GM23248 (cell line): ENCODE measurements around the gene IFT122.

Experiments used
- EZH2 ChIP-seq: fragments of 200-600 bp; sonication (generic); IDR thresholded peaks from 2 replicates; pipeline ENCODE4 v1.6.1; 2018; ENCODE audit warnings: antibody characterized with exemption, mild to moderate bottlenecking; ENCODE audit not compliant: insufficient read depth, poor library complexity, severe bottlenecking
- EZH2phosphoT487 ChIP-seq: fragments of 200-600 bp; sonication (generic); IDR thresholded peaks from 2 replicates; pipeline ENCODE4 v1.6.1; 2018; ENCODE audit warnings: antibody characterized with exemption, moderate library complexity, mild to moderate bottlenecking, low read depth; ENCODE audit not compliant: insufficient read depth

- TF ChIP-seq EZH2 (no peak), EZH2phosphoT487 (no peak)
Observed at GRCh38 chr3:129504471-129505100, 64.6 kb downstream of the IFT122 start.
